ENCODE data around the gene ATRNL1.

DNA sequence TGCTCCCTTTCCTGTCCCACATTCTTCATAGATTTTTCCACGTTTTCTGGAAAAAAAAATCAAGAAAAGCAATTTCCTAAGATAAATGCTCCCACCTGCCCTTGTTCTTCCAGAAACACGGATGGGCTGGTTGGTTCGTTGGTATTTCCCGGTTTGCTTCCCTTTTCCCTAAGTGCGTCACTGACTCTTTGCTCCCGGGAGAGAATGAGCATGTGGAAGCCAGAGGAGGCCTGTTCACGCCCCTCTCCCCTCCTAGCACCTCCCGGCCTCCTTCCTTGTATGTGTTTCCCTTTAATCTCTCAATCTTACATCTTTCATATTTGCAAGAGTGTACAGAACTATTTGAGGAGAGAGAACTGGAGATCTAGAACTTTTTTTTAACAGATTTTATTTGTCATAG is 737.9 kb downstream of the ATRNL1 start:
- no peak for TF ChIP-seq EZH2 (IDR thresholded peaks at IDR 0.05; ENCODE audit: low read length, unreplicated experiment)
- no peak for TF ChIP-seq CTCF (conservative IDR thresholded peaks at IDR 0.05; ENCODE audit: low read depth, low read length)
- TF ChIP-seq EZH2phosphoT487 (IDR thresholded peaks at IDR 0.05; ENCODE audit: borderline replicate concordance, low read length): no peak
